Natural killer cell (primary cell): ENCODE results near the gene BRF1. TPM values are rescaled to one million over a fixed set of nuclear protein-coding genes. Genes with fewer than 3 reads are reported as not detected.

Experiments
- ATAC-seq, 3 donors: fragments of 150-1000 bp in 2 of 3; fragments of 200-7000 bp in 1 of 3; cut with Tn5 transposase; 1 replicate in 1 of 3; 2 replicates in 2 of 3; pipeline ENCODE4 v1.10.0; 2021; ENCODE audit warnings: mild to moderate bottlenecking in 2 of 3, moderate library complexity in 2 of 3
- DNase-seq, 2 donors: peaks; one replicate each; pipeline versions ENCODE4 v3.0.0 to v3.0.0-alpha.2; 2013 to 2021; ENCODE audit warnings: mixed read lengths in 1 of 2
- H3K27ac ChIP-seq: one replicate; pipeline ENCODE4 v1.5.1; 2013; ENCODE audit warnings: mild to moderate bottlenecking, low read length
- H3K27me3 ChIP-seq: one replicate; pipeline ENCODE4 v1.6.1; 2013; ENCODE audit warnings: low read length; ENCODE audit not compliant: control insufficient read depth, insufficient read depth
- H3K36me3 ChIP-seq: one replicate; pipeline ENCODE4 v1.6.1; 2013; ENCODE audit warnings: low read length; ENCODE audit not compliant: control insufficient read depth, insufficient read depth
- H3K4me1 ChIP-seq: one replicate; pipeline ENCODE4 v1.6.1; 2013; ENCODE audit warnings: low read length; ENCODE audit not compliant: control insufficient read depth, insufficient read depth
- H3K4me3 ChIP-seq: one replicate; pipeline ENCODE4 v1.5.1; 2013; ENCODE audit warnings: low read length
- H3K9me3 ChIP-seq: one replicate; pipeline ENCODE4 v1.6.1; 2013; ENCODE audit warnings: low read length; ENCODE audit not compliant: control insufficient read depth, insufficient read depth
- H3K27ac Mint-ChIP-seq, 2 donors: one replicate each; pipeline ENCODE4 v1.8.0; 2022; ENCODE audit warnings: mild to moderate bottlenecking in 2 of 2, mixed read lengths in 2 of 2, moderate library complexity in 1 of 2
- H3K27me3 Mint-ChIP-seq, 2 donors: one replicate each; pipeline ENCODE4 v1.8.0; 2022; ENCODE audit warnings: low read depth in 2 of 2, mixed read lengths in 2 of 2
- H3K36me3 Mint-ChIP-seq: one replicate; pipeline ENCODE4 v1.8.0; 2022; ENCODE audit warnings: mixed read lengths
- H3K4me1 Mint-ChIP-seq, 2 donors: one replicate each; pipeline ENCODE4 v1.8.0; 2022; ENCODE audit warnings: mixed read lengths in 2 of 2
- H3K4me3 Mint-ChIP-seq: one replicate; pipeline ENCODE4 v1.8.0; 2022; ENCODE audit warnings: mild to moderate bottlenecking, moderate library complexity, mixed read lengths
- H3K9me3 Mint-ChIP-seq, 2 donors: one replicate each; pipeline ENCODE4 v1.8.0; 2022; ENCODE audit warnings: mixed read lengths in 2 of 2
- CTCF ChIP-seq: fragments of 200-600 bp; IDR thresholded peaks from one replicate; pipeline ENCODE4 v1.8.0; 2022; ENCODE audit warnings: antibody characterized with exemption
- WGBS: methylation state at CpG from one replicate; pipeline ENCODE4 v1.1.7; 2013; ENCODE audit warnings: missing lambda C conversion rate; ENCODE audit not compliant: insufficient coverage; 5-methylcytosine and 5-hydroxymethylcytosine counted together
- intact Hi-C: fragments of 100-400 bp; cut with micrococcal nuclease; formaldehyde crosslinking; loops from one replicate; pipeline ENCODE4 v1.14.2; 2022
- total RNA-seq, 4 donors: library from RNA; stranded (reverse); fragments of 120-200 nt in 1 of 4; gene quantifications; one replicate each; pipeline versions ENCODE4 v1.2.3 to v1.2.4, GENCODE V29; 2013 to 2022

Gene BRF1
- total RNA-seq, 3 donors from 2014 or later (not counting 1 experiment from before 2014, with no cell fraction given): 82.4 to 92.7 (median 87.4) TPM

GRCh38 chr14:105166571-105167302 lies 134.1 kb downstream of the BRF1 start:
- no peak overlapping the region for H3K4me3 ChIP-seq
- H3K9me3 ChIP-seq: no peaks in the 10 kb centered on the region
- Mint-ChIP-seq H3K36me3 (no peaks in the 10 kb centered on the region), H3K27ac (no peak overlapping the region), H3K27me3 (peaks cover 0 to 19% of the 10 kb centered on the region in 2 donors), H3K4me1 (peaks cover under 1 to 15% of the 10 kb centered on the region in 2 donors), H3K4me3 (peak overlapping the region; percentile 56), H3K9me3 (no peaks in the 10 kb centered on the region)
- TF ChIP-seq CTCF: no peak
- ATAC-seq (no peak), DNase-seq (no peak)
- no peak overlapping the region for H3K27ac ChIP-seq
- H3K36me3 ChIP-seq: no peaks in the 10 kb centered on the region
- peaks cover 23% of the 10 kb centered on the region for H3K4me1 ChIP-seq
- 67% methylated on average over 22 of the region's 22 CpGs for WGBS
- intact Hi-C loops: loop anchor here (5.0 kb wide), 1 partner anchor 74 kb away; no protein-coding TSS in a partner anchor
- H3K27me3 ChIP-seq: peaks cover 23% of the 10 kb centered on the region

GRCh38 chr14:105165761-105166485 lies 134.9 kb downstream of the BRF1 start:
- ATAC-seq (no peak), DNase-seq (no peak)
- peak overlapping the region; percentile 28 for H3K4me3 Mint-ChIP-seq
- 93% methylated on average over 32 of the region's 32 CpGs for WGBS
- H3K27ac Mint-ChIP-seq: no peak overlapping the region
- H3K36me3 Mint-ChIP-seq: no peaks in the 10 kb centered on the region
- H3K27me3 ChIP-seq: peaks cover 21% of the 10 kb centered on the region
- H3K27me3 Mint-ChIP-seq: peaks cover 0 to 19% of the 10 kb centered on the region in 2 donors
- no peaks in the 10 kb centered on the region for H3K36me3 ChIP-seq
- intact Hi-C loops: loop anchor here (5.0 kb wide), 1 partner anchor 74 kb away; no protein-coding TSS in a partner anchor
- peaks cover 0 to 13% of the 10 kb centered on the region in 2 donors for H3K4me1 Mint-ChIP-seq
- H3K9me3 Mint-ChIP-seq: no peaks in the 10 kb centered on the region
- no peak for TF ChIP-seq CTCF
- H3K27ac ChIP-seq: no peak overlapping the region
- peaks cover 19% of the 10 kb centered on the region for H3K4me1 ChIP-seq
- no peaks in the 10 kb centered on the region for H3K9me3 ChIP-seq
- no peak overlapping the region for H3K4me3 ChIP-seq

GRCh38 chr14:105165134-105165704 lies 135.6 kb downstream of the BRF1 start:
- intact Hi-C loops: loop anchor here (5.0 kb wide), 1 partner anchor 73 kb away; no protein-coding TSS in a partner anchor
- H3K9me3 ChIP-seq: no peaks in the 10 kb centered on the region
- H3K27me3 ChIP-seq: peaks cover 16% of the 10 kb centered on the region
- WGBS: 76% methylated on average over 10 of the region's 10 CpGs
- DNase-seq: no peak
- H3K36me3 ChIP-seq: no peaks in the 10 kb centered on the region
- no peak overlapping the region for H3K4me3 ChIP-seq
- no peak for TF ChIP-seq CTCF
- peaks cover 0 to 15% of the 10 kb centered on the region in 2 donors for H3K4me1 Mint-ChIP-seq
- peak overlapping the region; percentile 17 for H3K4me3 Mint-ChIP-seq
- peaks cover 12% of the 10 kb centered on the region for H3K4me1 ChIP-seq
- H3K27ac ChIP-seq: no peak overlapping the region
- no peaks in the 10 kb centered on the region for H3K36me3 Mint-ChIP-seq
- ATAC-seq: no peak
- H3K27me3 Mint-ChIP-seq: peaks cover 0 to 17% of the 10 kb centered on the region in 2 donors
- H3K9me3 Mint-ChIP-seq: no peaks in the 10 kb centered on the region
- H3K27ac Mint-ChIP-seq: no peak overlapping the region
